HepG2 (cell line): Measurements from ENCODE around the gene NUP153. TPM values are rescaled to one million over a fixed set of nuclear protein-coding genes. Genes with fewer than 3 reads are reported as not detected.

Experiments used
- AKAP8 ChIP-seq: sonication (generic); formaldehyde crosslinking; IDR thresholded peaks from 2 replicates; pipeline ENCODE4 v1.5.1; 2020; ENCODE audit warnings: mild to moderate bottlenecking, missing genetic modification reagents
- CBX2 ChIP-seq, 2 experiments: fragments of 200-600 bp in 1 of 2; sonication (generic); formaldehyde crosslinking in 1 of 2; IDR thresholded peaks; 2 replicates each; pipeline versions ENCODE4 v1.7.0 to v1.8.1; 2018 to 2022; ENCODE audit warnings: low read depth in 2 of 2, low read length in 1 of 2, mild to moderate bottlenecking in 1 of 2, missing genetic modification reagents in 1 of 2
- CHCHD3 ChIP-seq: sonication (generic); formaldehyde crosslinking; IDR thresholded peaks from 2 replicates; pipeline ENCODE4 v1.8.0; 2022; ENCODE audit warnings: mild to moderate bottlenecking, missing genetic modification reagents, moderate library complexity
- ETV6 ChIP-seq: sonication (generic); formaldehyde crosslinking; conservative IDR thresholded peaks from 2 replicates; pipeline ENCODE4 v1.4.0; 2020; ENCODE audit warnings: missing genetic modification reagents
- HIVEP1 ChIP-seq: sonication (generic); formaldehyde crosslinking; IDR thresholded peaks from 2 replicates; pipeline ENCODE4 v1.4.0; 2020; ENCODE audit warnings: mild to moderate bottlenecking, missing genetic modification reagents
- MXI1 ChIP-seq: IDR thresholded peaks from 3 replicates; pipeline ENCODE4 v1.6.1; 2012; ENCODE audit warnings: low read depth, low read length, inconsistent platforms, borderline replicate concordance
- PAX8 ChIP-seq: sonication (generic); formaldehyde crosslinking; IDR thresholded peaks from 2 replicates; pipeline ENCODE4 v1.8.0; 2022; ENCODE audit warnings: mild to moderate bottlenecking, missing genetic modification reagents, borderline replicate concordance
- POLR2A ChIP-seq, 2 experiments: IDR thresholded peaks; 2 replicates each; pipeline ENCODE4 v1.6.1; 2011; ENCODE audit warnings: low read depth in 2 of 2, low read length in 2 of 2, mild to moderate bottlenecking in 1 of 2, moderate library complexity in 1 of 2; ENCODE audit not compliant: insufficient read depth in 1 of 2
- PTBP1 ChIP-seq: fragments of 200-400 bp; formaldehyde crosslinking; IDR thresholded peaks from 2 replicates; pipeline ENCODE4 v1.6.1; 2018; ENCODE audit warnings: low read length, low read depth; ENCODE audit not compliant: poor library complexity, severe bottlenecking
- STAG1 ChIP-seq: sonication (generic); formaldehyde crosslinking; IDR thresholded peaks from 2 replicates; pipeline ENCODE4 v1.4.0; 2020; ENCODE audit warnings: missing genetic modification reagents
- TAF1 ChIP-seq: sonication (generic); formaldehyde crosslinking; IDR thresholded peaks from 2 replicates; pipeline ENCODE4 v1.4.0; 2020; ENCODE audit warnings: missing genetic modification reagents
- TSC22D2 ChIP-seq: sonication (generic); formaldehyde crosslinking; IDR thresholded peaks from 2 replicates; pipeline ENCODE4 v1.5.1; 2020; ENCODE audit warnings: missing genetic modification reagents, mild to moderate bottlenecking, borderline replicate concordance
- ZBTB7B ChIP-seq: sonication (generic); formaldehyde crosslinking; IDR thresholded peaks from 2 replicates; pipeline ENCODE4 v1.4.0; 2020; ENCODE audit warnings: missing genetic modification reagents
- ZEB1 ChIP-seq: IDR thresholded peaks from 2 replicates; pipeline ENCODE4 v1.6.1; 2012; ENCODE audit warnings: mild to moderate bottlenecking, low read depth, inconsistent platforms; ENCODE audit not compliant: insufficient replicate concordance
- ZIK1 ChIP-seq: sonication (generic); formaldehyde crosslinking; IDR thresholded peaks from 2 replicates; pipeline ENCODE4 v1.5.0; 2020; ENCODE audit warnings: mild to moderate bottlenecking, low read depth, missing genetic modification reagents, borderline replicate concordance
- ZNF557 ChIP-seq: sonication (generic); formaldehyde crosslinking; IDR thresholded peaks from 2 replicates; pipeline ENCODE4 v1.4.0; 2020; ENCODE audit warnings: missing genetic modification reagents
- ZNF660 ChIP-seq: sonication (generic); formaldehyde crosslinking; IDR thresholded peaks from 2 replicates; pipeline ENCODE4 v1.5.1; 2020; ENCODE audit warnings: mild to moderate bottlenecking, low read depth, missing genetic modification reagents, borderline replicate concordance
- ZSCAN12 ChIP-seq: sonication (generic); formaldehyde crosslinking; IDR thresholded peaks from 2 replicates; pipeline ENCODE4 v1.9.0; 2021; ENCODE audit warnings: mild to moderate bottlenecking, missing genetic modification reagents
- polyA plus RNA-seq, 8 experiments: library from polyadenylated mRNA; depleted of rRNA in 3 of 8; stranded (reverse) in 7 of 8; unstranded in 1 of 8; fragments of >200 nt; fragmentation: Illumina TruSeq in 4 of 8; extraction: Trizol in 4 of 8; gene quantifications; 2 replicates each; pipeline versions ENCODE4 v1.2.1 to v1.2.3, GENCODE V29; 2011 to 2016; ENCODE audit warnings: low read depth in 4 of 8, missing spikeins in 1 of 8, mixed read lengths in 1 of 8; ENCODE audit not compliant: insufficient read depth in 1 of 8
- total RNA-seq, 5 experiments: library from RNA; depleted of rRNA; stranded (reverse); fragments of >200 nt; fragmentation: Illumina TruSeq; extraction: Trizol; gene quantifications; 2 replicates each; pipeline ENCODE4 v1.2.3, GENCODE V29; 2016; ENCODE audit warnings: low read depth in 1 of 5
- TF ChIP-seq, protein P1 (sequence below): sonication (generic); formaldehyde crosslinking; IDR thresholded peaks from 2 replicates; pipeline ENCODE4 v1.5.0; 2020; ENCODE audit warnings: mild to moderate bottlenecking, missing genetic modification reagents
- TF ChIP-seq, protein P2 (sequence below): sonication (generic); formaldehyde crosslinking; IDR thresholded peaks from 2 replicates; pipeline ENCODE4 v1.5.0; 2020; ENCODE audit warnings: missing genetic modification reagents
- TF ChIP-seq, protein P3 (sequence below): IDR thresholded peaks from 2 replicates; pipeline ENCODE4 v1.6.1; 2016; ENCODE audit warnings: missing biosample characterization, missing genetic modification reagents, low read depth
- TF ChIP-seq, protein P4 (sequence below): sonication (generic); formaldehyde crosslinking; IDR thresholded peaks from 2 replicates; pipeline ENCODE4 v1.8.0; 2022; ENCODE audit warnings: mild to moderate bottlenecking, missing genetic modification reagents, borderline replicate concordance

Gene NUP153
- total and polyA plus RNA-seq, 2 of the 13 experiments (the other 11 are each of a cell fraction or from before 2014, with no cell fraction given), result 29.8 to 55.2 TPM

DNA sequence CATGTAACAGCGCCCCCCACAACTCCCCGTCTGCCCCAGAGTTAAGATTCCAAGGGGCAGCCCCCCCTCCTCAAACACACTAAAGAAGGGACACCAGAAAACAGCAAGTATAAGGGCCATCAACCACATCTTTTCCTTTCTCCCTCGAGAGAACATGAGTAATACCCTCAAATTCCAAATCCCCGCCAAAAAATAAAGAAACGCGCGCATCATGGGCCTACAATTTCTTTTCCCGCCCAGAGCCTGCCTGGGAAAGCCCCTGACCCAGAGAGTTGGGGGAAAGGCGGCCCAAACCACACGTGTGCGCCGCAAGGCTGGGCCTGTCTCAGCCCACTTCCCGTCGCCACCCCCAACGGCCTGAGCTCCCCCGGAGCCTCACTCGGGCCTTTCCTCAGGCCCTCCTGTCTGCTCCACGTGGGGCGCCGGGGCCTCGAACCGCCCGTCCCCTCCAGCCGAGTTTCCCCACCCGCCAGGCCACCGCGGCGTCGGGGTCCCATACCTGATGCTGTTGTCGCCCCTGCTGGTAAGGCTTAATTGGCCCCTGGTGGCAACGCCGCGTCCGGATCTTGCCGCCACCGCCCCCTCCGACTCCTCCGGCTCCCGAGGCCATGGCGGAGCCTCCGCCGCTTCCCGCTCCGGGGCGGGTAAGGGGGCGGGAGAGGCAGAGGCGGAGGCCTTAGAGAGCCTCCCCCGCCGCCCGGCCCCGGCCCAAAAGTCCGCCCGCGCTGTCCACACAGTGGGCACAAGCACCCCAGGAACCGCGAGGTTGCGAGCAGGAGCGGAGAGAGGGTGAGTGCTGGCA is 746 bp downstream of the NUP153 start (continued):
- TF ChIP-seq, protein P1, sequence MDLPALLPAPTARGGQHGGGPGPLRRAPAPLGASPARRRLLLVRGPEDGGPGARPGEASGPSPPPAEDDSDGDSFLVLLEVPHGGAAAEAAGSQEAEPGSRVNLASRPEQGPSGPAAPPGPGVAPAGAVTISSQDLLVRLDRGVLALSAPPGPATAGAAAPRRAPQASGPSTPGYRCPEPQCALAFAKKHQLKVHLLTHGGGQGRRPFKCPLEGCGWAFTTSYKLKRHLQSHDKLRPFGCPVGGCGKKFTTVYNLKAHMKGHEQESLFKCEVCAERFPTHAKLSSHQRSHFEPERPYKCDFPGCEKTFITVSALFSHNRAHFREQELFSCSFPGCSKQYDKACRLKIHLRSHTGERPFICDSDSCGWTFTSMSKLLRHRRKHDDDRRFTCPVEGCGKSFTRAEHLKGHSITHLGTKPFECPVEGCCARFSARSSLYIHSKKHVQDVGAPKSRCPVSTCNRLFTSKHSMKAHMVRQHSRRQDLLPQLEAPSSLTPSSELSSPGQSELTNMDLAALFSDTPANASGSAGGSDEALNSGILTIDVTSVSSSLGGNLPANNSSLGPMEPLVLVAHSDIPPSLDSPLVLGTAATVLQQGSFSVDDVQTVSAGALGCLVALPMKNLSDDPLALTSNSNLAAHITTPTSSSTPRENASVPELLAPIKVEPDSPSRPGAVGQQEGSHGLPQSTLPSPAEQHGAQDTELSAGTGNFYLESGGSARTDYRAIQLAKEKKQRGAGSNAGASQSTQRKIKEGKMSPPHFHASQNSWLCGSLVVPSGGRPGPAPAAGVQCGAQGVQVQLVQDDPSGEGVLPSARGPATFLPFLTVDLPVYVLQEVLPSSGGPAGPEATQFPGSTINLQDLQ, result no peak
- TF ChIP-seq ZBTB7B (CRISPR knock-in tag) (peak; percentile 51), TSC22D2 (CRISPR knock-in tag) (0 out of 2 replicates have a peak, but pooled peaks have one; percentile 31), ZEB1 (no peak), MXI1 (peak; percentile 69; the same call in 2 of the 3 replicates), ZIK1 (CRISPR knock-in tag) (peak; percentile 80; the same call in 1 of the 2 replicates), PAX8 (CRISPR knock-in tag) (peak; percentile 61; the same call in 1 of the 2 replicates), AKAP8 (CRISPR knock-in tag) (peak; percentile 11; the same call in 1 of the 2 replicates), PTBP1 (peak; percentile 60), STAG1 (CRISPR knock-in tag) (peak; percentile 14; the same call in 1 of the 2 replicates), ETV6 (CRISPR knock-in tag) (no peak; the same call in 1 of the 2 replicates), ZNF660 (CRISPR knock-in tag) (0 out of 2 replicates have a peak, but pooled peaks have one; percentile 7), HIVEP1 (CRISPR knock-in tag) (no peak; the same call in 1 of the 2 replicates), ZNF557 (CRISPR knock-in tag) (0 out of 2 replicates have a peak, but pooled peaks have one; percentile 16), POLR2A (IDR thresholded peaks at IDR 0.05; ENCODE audit: insufficient read depth in 1 of 2, low read depth in 2 of 2, low read length in 2 of 2) (peak; percentile 34 to 48; a peak in 2 of 4 replicates), ZSCAN12 (CRISPR knock-in tag) (no peak), TAF1 (CRISPR knock-in tag) (peak; percentile 15; the same call in 1 of the 2 replicates), CBX2 (IDR thresholded peaks at IDR 0.05; ENCODE audit: low read depth, low read length) (no peak), CBX2 (CRISPR knock-in tag; IDR thresholded peaks at IDR 0.05; ENCODE audit: low read depth) (0 out of 2 replicates have a peak, but pooled peaks have one; percentile 54), CHCHD3 (CRISPR knock-in tag) (peak; percentile 92)
- TF ChIP-seq, protein P2, sequence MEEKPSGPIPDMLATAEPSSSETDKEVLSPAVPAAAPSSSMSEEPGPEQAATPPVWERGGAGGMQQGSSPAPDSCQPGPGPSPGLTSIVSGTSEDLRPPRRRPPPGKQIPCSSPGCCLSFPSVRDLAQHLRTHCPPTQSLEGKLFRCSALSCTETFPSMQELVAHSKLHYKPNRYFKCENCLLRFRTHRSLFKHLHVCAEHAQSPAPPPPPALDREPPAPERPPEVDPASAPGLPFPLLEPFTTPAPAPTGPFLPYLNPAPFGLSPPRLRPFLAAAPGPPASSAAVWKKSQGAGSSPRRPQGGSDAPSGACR (CRISPR knock-in tag), result peak; percentile 6; the same call in 1 of the 2 replicates
- TF ChIP-seq, protein P3, sequence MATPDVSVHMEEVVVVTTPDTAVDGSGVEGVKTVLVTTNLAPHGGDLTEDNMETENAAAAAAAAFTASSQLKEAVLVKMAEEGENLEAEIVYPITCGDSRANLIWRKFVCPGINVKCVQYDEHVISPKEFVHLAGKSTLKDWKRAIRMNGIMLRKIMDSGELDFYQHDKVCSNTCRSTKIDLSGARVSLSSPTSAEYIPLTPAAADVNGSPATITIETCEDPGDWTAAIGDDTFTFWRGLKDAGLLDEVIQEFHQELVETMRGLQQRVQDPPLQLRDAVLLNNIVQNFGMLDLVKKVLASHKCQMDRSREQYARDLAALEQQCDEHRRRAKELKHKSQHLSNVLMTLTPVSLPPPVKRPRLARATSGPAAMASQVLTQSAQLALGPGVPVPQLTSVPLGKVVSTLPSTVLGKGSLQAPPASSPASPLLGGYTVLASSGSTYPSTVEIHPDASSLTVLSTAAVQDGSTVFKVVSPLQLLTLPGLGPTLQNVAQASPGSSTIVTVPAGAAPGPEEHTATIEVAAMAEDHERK (CRISPR knock-in tag), result no peak
- TF ChIP-seq, protein P4, sequence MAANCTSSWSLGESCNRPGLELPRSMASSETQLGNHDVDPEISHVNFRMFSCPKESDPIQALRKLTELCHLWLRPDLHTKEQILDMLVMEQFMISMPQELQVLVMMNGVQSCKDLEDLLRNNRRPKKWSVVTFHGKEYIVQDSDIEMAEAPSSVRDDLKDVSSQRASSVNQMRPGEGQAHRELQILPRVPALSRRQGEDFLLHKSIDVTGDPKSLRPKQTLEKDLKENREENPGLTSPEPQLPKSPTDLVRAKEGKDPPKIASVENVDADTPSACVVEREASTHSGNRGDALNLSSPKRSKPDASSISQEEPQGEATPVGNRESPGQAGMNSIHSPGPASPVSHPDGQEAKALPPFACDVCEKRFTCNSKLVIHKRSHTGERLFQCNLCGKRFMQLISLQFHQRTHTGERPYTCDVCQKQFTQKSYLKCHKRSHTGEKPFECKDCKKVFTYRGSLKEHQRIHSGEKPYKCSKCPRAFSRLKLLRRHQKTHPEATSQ (CRISPR knock-in tag), result peak; percentile 42; the same call in 1 of the 2 replicates
